AG09309 (cell line): ENCODE results near the gene MIPOL1.

Experiments used
- DNase-seq: peaks from one replicate; pipeline ENCODE4 v3.0.0-alpha.2; 2010; ENCODE audit warnings: low read depth
- H3K4me3 ChIP-seq: 2 replicates; pipeline ENCODE4 v1.5.1; 2011; ENCODE audit warnings: mild to moderate bottlenecking, low read depth, low read length, moderate library complexity; ENCODE audit not compliant: control insufficient read depth
- CTCF ChIP-seq: IDR thresholded peaks from 2 replicates; pipeline ENCODE4 v1.5.1; 2011; ENCODE audit warnings: mild to moderate bottlenecking, low read depth, low read length, inconsistent platforms; ENCODE audit not compliant: insufficient read depth, control insufficient read depth; ENCODE audit errors: missing control alignments

MIPOL1 gene

GRCh38 chr14:37399517-37399916 lies 201.8 kb downstream of the MIPOL1 start:
- no peak for TF ChIP-seq CTCF
- no peak for DNase-seq
- H3K4me3 ChIP-seq = no peak overlapping the region

GRCh38 chr14:37401093-37401492 lies 203.4 kb downstream of the MIPOL1 start:
- H3K4me3 ChIP-seq = no peak overlapping the region
- TF ChIP-seq CTCF = no peak
- DNase-seq = no peak

GRCh38 chr14:37403626-37404025 lies 205.9 kb downstream of the MIPOL1 start:
- no peak overlapping the region for H3K4me3 ChIP-seq
- DNase-seq = no peak
- TF ChIP-seq CTCF = no peak

- TF ChIP-seq CTCF = no peak
- no peak overlapping the region for H3K4me3 ChIP-seq
- DNase-seq = no peak
These were observed 208.4 kb downstream of the MIPOL1 start for GRCh38 chr14:37406095-37406494.

GRCh38 chr14:37411079-37411735 lies 213.5 kb downstream of the MIPOL1 start:
- no peak for TF ChIP-seq CTCF
- DNase-seq = no peak
- no peak overlapping the region for H3K4me3 ChIP-seq

GRCh38 chr14:37413050-37413449 lies 215.3 kb downstream of the MIPOL1 start:
- no peak overlapping the region for H3K4me3 ChIP-seq
- TF ChIP-seq CTCF = no peak
- no peak for DNase-seq
